SK-N-SH treated with all-trans-retinoic acid at 6 μM for 48 hours (cell line): ENCODE results near the gene DEPDC5.

Source experiments
- ATAC-seq: fragments of 200-7000 bp; cut with Tn5 transposase; 3 replicates; pipeline ENCODE4 v1.9.1; 2020; ENCODE audit warnings: mild to moderate bottlenecking, moderate library complexity
- ARNTL ChIP-seq: fragments of 450-650 bp; formaldehyde crosslinking; IDR thresholded peaks from 2 replicates; pipeline ENCODE4 v1.5.0; 2020; ENCODE audit warnings: low read depth, mild to moderate bottlenecking, moderate library complexity, borderline replicate concordance
- CREB5 ChIP-seq: fragments of 250-450 bp; sonication (Bioruptor Pico); IDR thresholded peaks from 2 replicates; pipeline ENCODE4 v1.5.1; 2020; ENCODE audit warnings: low read depth, mild to moderate bottlenecking, moderate library complexity
- CSDC2 ChIP-seq: fragments of 250-450 bp; sonication (Bioruptor Pico); IDR thresholded peaks from 2 replicates; pipeline ENCODE4 v1.5.0; 2020; ENCODE audit warnings: mild to moderate bottlenecking, moderate library complexity
- CSRNP3 ChIP-seq: fragments of 250-450 bp; sonication (Bioruptor Pico); IDR thresholded peaks from 2 replicates; pipeline ENCODE4 v1.5.1; 2021; ENCODE audit warnings: mild to moderate bottlenecking, moderate library complexity
- ESRRG ChIP-seq: fragments of 250-450 bp; sonication (Bioruptor Pico); IDR thresholded peaks from 2 replicates; pipeline ENCODE4 v1.6.1; 2021; ENCODE audit warnings: mild to moderate bottlenecking
- GLIS3 ChIP-seq: fragments of 250-450 bp; sonication (Bioruptor Pico); IDR thresholded peaks from 2 replicates; pipeline ENCODE4 v1.5.0; 2020; ENCODE audit warnings: mild to moderate bottlenecking, moderate library complexity
- ISL1 ChIP-seq: fragments of 250-450 bp; sonication (Bioruptor Pico); IDR thresholded peaks from 2 replicates; pipeline ENCODE4 v2.1.2; 2022; ENCODE audit warnings: mild to moderate bottlenecking, moderate library complexity
- OSR1 ChIP-seq: fragments of 250-450 bp; sonication (Bioruptor Pico); IDR thresholded peaks from 2 replicates; pipeline ENCODE4 v1.8.0; 2022; ENCODE audit warnings: moderate library complexity, mild to moderate bottlenecking, inconsistent platforms
- POU6F1 ChIP-seq: fragments of 250-450 bp; sonication (Bioruptor Pico); IDR thresholded peaks from 2 replicates; pipeline ENCODE4 v1.8.0; 2021; ENCODE audit warnings: low read depth, mild to moderate bottlenecking, moderate library complexity, borderline replicate concordance
- PPARA ChIP-seq: fragments of 250-450 bp; sonication (Bioruptor Pico); IDR thresholded peaks from 2 replicates; pipeline ENCODE4 v1.5.0; 2020; ENCODE audit warnings: mild to moderate bottlenecking, borderline replicate concordance
- RARB ChIP-seq: fragments of 250-450 bp; sonication (Bioruptor Pico); IDR thresholded peaks from 2 replicates; pipeline ENCODE4 v1.8.0; 2021; ENCODE audit warnings: mild to moderate bottlenecking, moderate library complexity
- SNAI2 ChIP-seq: fragments of 250-450 bp; sonication (Bioruptor Pico); IDR thresholded peaks from 2 replicates; pipeline ENCODE4 v1.5.0; 2020; ENCODE audit warnings: mild to moderate bottlenecking, moderate library complexity
- TCF4 ChIP-seq: fragments of 250-450 bp; sonication (Bioruptor Pico); IDR thresholded peaks from 2 replicates; pipeline ENCODE4 v1.8.0; 2021; ENCODE audit warnings: mild to moderate bottlenecking, moderate library complexity, borderline replicate concordance
- TOX ChIP-seq: fragments of 250-450 bp; sonication (Bioruptor Pico); IDR thresholded peaks from 2 replicates; pipeline ENCODE4 v1.8.0; 2021; ENCODE audit warnings: mild to moderate bottlenecking, moderate library complexity, borderline replicate concordance
- ZFP3 ChIP-seq: fragments of 250-450 bp; sonication (Bioruptor Pico); IDR thresholded peaks from 2 replicates; pipeline ENCODE4 v1.5.0; 2020; ENCODE audit warnings: mild to moderate bottlenecking, moderate library complexity
- ZFP30 ChIP-seq: fragments of 450-650 bp; formaldehyde crosslinking; IDR thresholded peaks from 2 replicates; pipeline ENCODE4 v1.5.0; 2022; ENCODE audit warnings: mild to moderate bottlenecking, moderate library complexity
- ZNF565 ChIP-seq: fragments of 450-650 bp; formaldehyde crosslinking; conservative IDR thresholded peaks from 2 replicates; pipeline ENCODE4 v1.5.0; 2020; ENCODE audit warnings: low read depth, mild to moderate bottlenecking, moderate library complexity
- ZNF70 ChIP-seq: fragments of 450-650 bp; formaldehyde crosslinking; IDR thresholded peaks from 2 replicates; pipeline ENCODE4 v1.5.0; 2020; ENCODE audit warnings: mild to moderate bottlenecking, moderate library complexity
- ZNF8 ChIP-seq: fragments of 450-650 bp; formaldehyde crosslinking; IDR thresholded peaks from 2 replicates; pipeline ENCODE4 v1.5.0; 2020; ENCODE audit warnings: mild to moderate bottlenecking, moderate library complexity

Gene DEPDC5

GRCh38 chr22:31926969-31927368 lies 173.2 kb downstream of the DEPDC5 start:
- peak; percentile 94 for ATAC-seq
- no peak for TF ChIP-seq ISL1
- no peak for TF ChIP-seq TOX (CRISPR knock-in tag)
- no peak for TF ChIP-seq SNAI2 (CRISPR knock-in tag)

- no peak for ATAC-seq
- TF ChIP-seq ZNF8 (CRISPR knock-in tag) = peak; percentile 58; the same call in 1 of the 2 replicates
- TF ChIP-seq CREB5 (CRISPR knock-in tag) = no peak
Observed at GRCh38 chr22:31927562-31927961, 173.7 kb downstream of the DEPDC5 start.

- TF ChIP-seq ZNF8 (CRISPR knock-in tag) (no peak), TCF4 (CRISPR knock-in tag) (no peak), POU6F1 (CRISPR knock-in tag) (no peak), SNAI2 (CRISPR knock-in tag) (no peak), ARNTL (CRISPR knock-in tag) (no peak), CSDC2 (CRISPR knock-in tag) (no peak)
- ATAC-seq = no peak; the same call in 2 of the 3 replicates
Observed at GRCh38 chr22:31929167-31929930, 175.5 kb downstream of the DEPDC5 start.

- no peak for ATAC-seq
- TF ChIP-seq GLIS3 (CRISPR knock-in tag) = no peak
- no peak for TF ChIP-seq POU6F1 (CRISPR knock-in tag)
- TF ChIP-seq CSRNP3 (CRISPR knock-in tag) = no peak
Observed at GRCh38 chr22:31932863-31933262, 179.0 kb downstream of the DEPDC5 start.

- ATAC-seq = no peak
- no peak for TF ChIP-seq RARB (CRISPR knock-in tag)
- TF ChIP-seq ISL1 = no peak
- no peak for TF ChIP-seq PPARA
Observed at GRCh38 chr22:31933406-31933805, 179.6 kb downstream of the DEPDC5 start.

GRCh38 chr22:31933816-31934482 lies 180.1 kb downstream of the DEPDC5 start:
- ATAC-seq = no peak
- no peak for TF ChIP-seq ZNF70 (CRISPR knock-in tag)
- TF ChIP-seq SNAI2 (CRISPR knock-in tag) = no peak
- TF ChIP-seq ISL1 = no peak
- TF ChIP-seq GLIS3 (CRISPR knock-in tag) = no peak
- no peak for TF ChIP-seq ZFP3 (CRISPR knock-in tag)
- TF ChIP-seq ZNF8 (CRISPR knock-in tag) = no peak
- no peak for TF ChIP-seq OSR1 (CRISPR knock-in tag)
- no peak for TF ChIP-seq RARB (CRISPR knock-in tag)
- TF ChIP-seq ZNF565 (CRISPR knock-in tag) = no peak
- TF ChIP-seq CREB5 (CRISPR knock-in tag) = no peak
- TF ChIP-seq ESRRG (CRISPR knock-in tag) = no peak
- no peak for TF ChIP-seq ZFP30
- no peak for TF ChIP-seq CSDC2 (CRISPR knock-in tag)
- no peak for TF ChIP-seq CSRNP3 (CRISPR knock-in tag)
- TF ChIP-seq, all 23 proteins: peak for 0
